ENCODE results near the gene ADCY7. TPM values are rescaled to one million over a fixed set of nuclear protein-coding genes. Genes with fewer than 3 reads are reported as not detected.

ADCY7 gene
- total RNA-seq, 1 experiment from 2014 or later = 34.2 TPM

- TF ChIP-seq, protein P1, sequence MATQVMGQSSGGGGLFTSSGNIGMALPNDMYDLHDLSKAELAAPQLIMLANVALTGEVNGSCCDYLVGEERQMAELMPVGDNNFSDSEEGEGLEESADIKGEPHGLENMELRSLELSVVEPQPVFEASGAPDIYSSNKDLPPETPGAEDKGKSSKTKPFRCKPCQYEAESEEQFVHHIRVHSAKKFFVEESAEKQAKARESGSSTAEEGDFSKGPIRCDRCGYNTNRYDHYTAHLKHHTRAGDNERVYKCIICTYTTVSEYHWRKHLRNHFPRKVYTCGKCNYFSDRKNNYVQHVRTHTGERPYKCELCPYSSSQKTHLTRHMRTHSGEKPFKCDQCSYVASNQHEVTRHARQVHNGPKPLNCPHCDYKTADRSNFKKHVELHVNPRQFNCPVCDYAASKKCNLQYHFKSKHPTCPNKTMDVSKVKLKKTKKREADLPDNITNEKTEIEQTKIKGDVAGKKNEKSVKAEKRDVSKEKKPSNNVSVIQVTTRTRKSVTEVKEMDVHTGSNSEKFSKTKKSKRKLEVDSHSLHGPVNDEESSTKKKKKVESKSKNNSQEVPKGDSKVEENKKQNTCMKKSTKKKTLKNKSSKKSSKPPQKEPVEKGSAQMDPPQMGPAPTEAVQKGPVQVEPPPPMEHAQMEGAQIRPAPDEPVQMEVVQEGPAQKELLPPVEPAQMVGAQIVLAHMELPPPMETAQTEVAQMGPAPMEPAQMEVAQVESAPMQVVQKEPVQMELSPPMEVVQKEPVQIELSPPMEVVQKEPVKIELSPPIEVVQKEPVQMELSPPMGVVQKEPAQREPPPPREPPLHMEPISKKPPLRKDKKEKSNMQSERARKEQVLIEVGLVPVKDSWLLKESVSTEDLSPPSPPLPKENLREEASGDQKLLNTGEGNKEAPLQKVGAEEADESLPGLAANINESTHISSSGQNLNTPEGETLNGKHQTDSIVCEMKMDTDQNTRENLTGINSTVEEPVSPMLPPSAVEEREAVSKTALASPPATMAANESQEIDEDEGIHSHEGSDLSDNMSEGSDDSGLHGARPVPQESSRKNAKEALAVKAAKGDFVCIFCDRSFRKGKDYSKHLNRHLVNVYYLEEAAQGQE (IDR thresholded peaks at IDR 0.05; ENCODE audit: low read depth) = no peak
- TF ChIP-seq, protein P2, sequence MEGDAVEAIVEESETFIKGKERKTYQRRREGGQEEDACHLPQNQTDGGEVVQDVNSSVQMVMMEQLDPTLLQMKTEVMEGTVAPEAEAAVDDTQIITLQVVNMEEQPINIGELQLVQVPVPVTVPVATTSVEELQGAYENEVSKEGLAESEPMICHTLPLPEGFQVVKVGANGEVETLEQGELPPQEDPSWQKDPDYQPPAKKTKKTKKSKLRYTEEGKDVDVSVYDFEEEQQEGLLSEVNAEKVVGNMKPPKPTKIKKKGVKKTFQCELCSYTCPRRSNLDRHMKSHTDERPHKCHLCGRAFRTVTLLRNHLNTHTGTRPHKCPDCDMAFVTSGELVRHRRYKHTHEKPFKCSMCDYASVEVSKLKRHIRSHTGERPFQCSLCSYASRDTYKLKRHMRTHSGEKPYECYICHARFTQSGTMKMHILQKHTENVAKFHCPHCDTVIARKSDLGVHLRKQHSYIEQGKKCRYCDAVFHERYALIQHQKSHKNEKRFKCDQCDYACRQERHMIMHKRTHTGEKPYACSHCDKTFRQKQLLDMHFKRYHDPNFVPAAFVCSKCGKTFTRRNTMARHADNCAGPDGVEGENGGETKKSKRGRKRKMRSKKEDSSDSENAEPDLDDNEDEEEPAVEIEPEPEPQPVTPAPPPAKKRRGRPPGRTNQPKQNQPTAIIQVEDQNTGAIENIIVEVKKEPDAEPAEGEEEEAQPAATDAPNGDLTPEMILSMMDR (IDR thresholded peaks at IDR 0.05 in 2 of 3, conservative IDR thresholded peaks at IDR 0.05 in 1 of 3; ENCODE audit: borderline replicate concordance in 1 of 3, insufficient read depth in 1 of 3, low read depth in 2 of 3, low read length in 2 of 3) = no peak
- no peak for TF ChIP-seq FOSL1 (IDR thresholded peaks at IDR 0.05; ENCODE audit: low read depth)
Measured at GRCh38 chr16:50309156-50309526, 42.8 kb downstream of the ADCY7 start (continued).

- RAD21 ChIA-PET (ENCODE audit: low non-redundant PET in 1 of 2, low total read pairs in 2 of 2, uncharacterized antibody in 2 of 2, unreplicated experiment in 2 of 2) = no interaction called here
- no peaks in the 10 kb centered on the region for H4K20me1 ChIP-seq (ENCODE audit: insufficient read depth)
- no peak overlapping the region for H3K4me2 ChIP-seq (ENCODE audit: low read length)
- peaks cover 5 to 7% of the 10 kb centered on the region in 2 experiments; a peak in 2 of 4 replicates for H3K36me3 ChIP-seq (ENCODE audit: control insufficient read depth in 1 of 2, insufficient read depth in 2 of 2, low read length in 2 of 2)
- H3K4me1 ChIP-seq (ENCODE audit: control insufficient read depth in 1 of 2, insufficient read depth in 2 of 2, low read length in 2 of 2) = peaks cover 0 to 13% of the 10 kb centered on the region in 2 experiments; a peak in 2 of 4 replicates
- DNase-seq (ENCODE audit: low read depth, low spot score) = no peak
- CTCF ChIA-PET = interaction anchor here (1.0 kb wide), 1 partner anchor 356 kb away, joined by 3 read pairs; no protein-coding TSS in a partner anchor
- no peaks in the 10 kb centered on the region for H3K9me2 ChIP-seq (ENCODE audit: insufficient read depth)
- intact Hi-C loops (cut with micrococcal nuclease) = no loop called here
- no peak overlapping the region for H3K9ac ChIP-seq (ENCODE audit: low read length)
- BruUV-seq (replicated peaks) = no TSS peak
- H2AFZ ChIP-seq (ENCODE audit: low read depth, low read length, poor library complexity, severe bottlenecking) = no peak overlapping the region
- POLR2A ChIA-PET = no interaction called here
- H3K27me3 ChIP-seq (ENCODE audit: insufficient read depth, low read length) = no peaks in the 10 kb centered on the region
- no peak overlapping the region for H3K4me3 ChIP-seq (replicated peaks in 1 of 2; ENCODE audit: low read depth in 1 of 2, low read length in 2 of 2)
- H3K79me2 ChIP-seq (ENCODE audit: insufficient read depth, low read length) = no peaks in the 10 kb centered on the region
- H3K9me3 ChIP-seq (ENCODE audit: control insufficient read depth in 1 of 2, insufficient read depth in 1 of 2, low read depth in 1 of 2, low read length in 2 of 2) = no peaks in the 10 kb centered on the region
- H3K27ac ChIP-seq (ENCODE audit: low read depth, low read length) = no peak overlapping the region
- no peak for ATAC-seq
- no peak for TF ChIP-seq JUND (IDR thresholded peaks at IDR 0.05)
- no peak for TF ChIP-seq EZH2phosphoT487 (IDR thresholded peaks at IDR 0.05; ENCODE audit: borderline replicate concordance)
- no peak for TF ChIP-seq CEBPB (IDR thresholded peaks at IDR 0.05; ENCODE audit: low read depth)
- TF ChIP-seq EGR1 (IDR thresholded peaks at IDR 0.05; ENCODE audit: low read depth) = no peak
- no peak for TF ChIP-seq POLR2AphosphoS5 (IDR thresholded peaks at IDR 0.05; ENCODE audit: low read depth, low read length)
- TF ChIP-seq YY1 (IDR thresholded peaks at IDR 0.05; ENCODE audit: extremely low read depth, insufficient replicate concordance, low read depth, low read length) = no peak
- TF ChIP-seq ZNF274 (IDR thresholded peaks at IDR 0.05; ENCODE audit: low read depth, low read length) = no peak
- TF ChIP-seq POLR2A (IDR thresholded peaks at IDR 0.05; ENCODE audit: borderline replicate concordance, extremely low read depth, insufficient read depth, insufficient read length) = no peak
- TF ChIP-seq, protein P3, sequence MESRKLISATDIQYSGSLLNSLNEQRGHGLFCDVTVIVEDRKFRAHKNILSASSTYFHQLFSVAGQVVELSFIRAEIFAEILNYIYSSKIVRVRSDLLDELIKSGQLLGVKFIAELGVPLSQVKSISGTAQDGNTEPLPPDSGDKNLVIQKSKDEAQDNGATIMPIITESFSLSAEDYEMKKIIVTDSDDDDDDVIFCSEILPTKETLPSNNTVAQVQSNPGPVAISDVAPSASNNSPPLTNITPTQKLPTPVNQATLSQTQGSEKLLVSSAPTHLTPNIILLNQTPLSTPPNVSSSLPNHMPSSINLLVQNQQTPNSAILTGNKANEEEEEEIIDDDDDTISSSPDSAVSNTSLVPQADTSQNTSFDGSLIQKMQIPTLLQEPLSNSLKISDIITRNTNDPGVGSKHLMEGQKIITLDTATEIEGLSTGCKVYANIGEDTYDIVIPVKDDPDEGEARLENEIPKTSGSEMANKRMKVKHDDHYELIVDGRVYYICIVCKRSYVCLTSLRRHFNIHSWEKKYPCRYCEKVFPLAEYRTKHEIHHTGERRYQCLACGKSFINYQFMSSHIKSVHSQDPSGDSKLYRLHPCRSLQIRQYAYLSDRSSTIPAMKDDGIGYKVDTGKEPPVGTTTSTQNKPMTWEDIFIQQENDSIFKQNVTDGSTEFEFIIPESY (IDR thresholded peaks at IDR 0.05; ENCODE audit: extremely low read depth, insufficient replicate concordance, low read length) = no peak
- TF ChIP-seq ZFX (IDR thresholded peaks at IDR 0.05) = no peak
Measured at GRCh38 chr16:50309527-50310307, 43.4 kb downstream of the ADCY7 start.
